ENCODE results near the gene E2F2.
"Not testable (repeated sequence)": the region's sequence is repeated elsewhere in the genome, so short reads cannot be mapped to it uniquely, and the experiment has no call there.

Gene E2F2

DNA sequence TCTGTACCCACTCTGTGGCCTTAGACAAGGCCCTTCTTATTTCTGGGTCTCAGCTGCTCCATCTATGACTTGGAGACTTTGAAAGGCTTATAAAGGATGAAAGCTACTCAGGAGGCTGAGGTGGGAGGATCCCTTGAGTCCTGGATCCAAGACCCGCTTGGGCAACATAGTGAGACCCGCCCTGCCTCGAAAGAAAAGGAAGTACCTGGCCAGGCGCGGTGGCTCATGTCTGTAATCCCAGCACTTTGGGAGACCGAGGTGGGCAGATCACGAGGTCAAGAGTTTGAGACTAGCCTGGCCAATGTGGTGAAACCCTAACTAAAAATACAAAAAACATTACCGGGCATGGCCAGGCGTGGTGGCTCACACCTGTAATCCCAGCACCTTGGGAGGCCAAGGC, 14.8 kb upstream of the E2F2 start:
- no peak for DNase-seq

- peak; percentile 61 for DNase-seq
Measured at GRCh38 chr1:23544444-23545389, 13.7 kb upstream of the E2F2 start.

DNA sequence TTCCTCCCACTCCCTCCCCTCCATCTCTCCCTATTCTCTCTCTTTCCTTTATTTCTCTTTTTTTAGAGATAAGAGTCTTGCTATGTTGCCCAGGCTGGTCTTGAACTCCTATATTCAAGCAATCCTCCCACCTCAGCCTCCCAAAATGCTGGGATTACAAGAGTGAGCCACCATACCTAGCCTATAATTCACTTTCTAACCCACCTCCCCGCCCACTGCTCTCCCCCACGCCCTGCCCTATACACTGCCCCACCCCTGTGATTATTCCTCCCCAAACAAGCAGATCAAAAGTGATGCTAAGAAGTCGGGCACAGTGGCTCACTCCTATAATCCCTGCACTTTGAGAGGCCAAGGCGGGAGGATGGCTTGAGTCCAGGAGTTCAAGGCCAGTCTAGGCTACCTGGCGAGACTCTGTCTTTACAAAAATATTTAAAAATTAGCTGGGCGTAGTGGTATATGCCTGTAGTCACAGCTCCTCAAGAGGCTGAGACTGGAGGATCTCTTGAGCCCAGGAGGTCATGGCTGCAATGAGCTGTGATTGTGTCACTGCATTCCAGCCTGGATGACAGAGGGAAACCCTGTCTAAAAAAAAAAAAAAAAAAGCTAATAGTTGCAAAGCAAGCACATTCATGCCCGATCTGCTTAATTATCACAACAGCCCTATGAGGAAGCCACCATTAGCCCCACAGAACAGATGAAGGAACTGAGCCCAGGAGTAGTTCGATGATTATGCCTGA, 12.8 kb upstream of the E2F2 start:
- no peak for DNase-seq

DNA sequence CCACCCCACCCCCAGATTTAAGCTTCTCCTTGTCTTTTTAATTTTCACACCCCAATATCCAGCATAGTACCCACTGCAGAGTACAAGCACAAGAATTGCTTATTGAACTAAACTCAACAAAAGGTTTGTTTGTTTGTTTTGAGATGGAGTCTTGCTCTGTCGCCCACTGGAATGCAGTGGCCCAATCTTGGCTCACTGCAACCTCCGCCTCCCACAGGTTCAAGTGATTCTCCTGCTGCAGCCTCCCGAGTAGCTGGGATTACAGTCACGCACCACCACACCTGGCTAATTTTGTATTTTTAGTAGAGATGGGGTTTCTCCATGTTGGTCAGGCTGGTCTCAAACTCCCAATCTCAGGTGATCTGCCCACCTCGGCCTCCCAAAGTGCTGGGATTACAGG, 11.9 kb upstream of the E2F2 start:
- DNase-seq, result not testable (repeated sequence)

- peak; percentile 80 for DNase-seq
Measured at GRCh38 chr1:23539698-23540266, 8.7 kb upstream of the E2F2 start.

GRCh38 chr1:23537296-23537973, 6.4 kb upstream of the E2F2 start:
- no peak for DNase-seq

GRCh38 chr1:23533246-23534023, 2.4 kb upstream of the E2F2 start:
- no peak for DNase-seq

- DNase-seq, result no peak
Measured at GRCh38 chr1:23531562-23532094, 595 bp upstream of the E2F2 start.

GRCh38 chr1:23530087-23530746, 816 bp downstream of the E2F2 start:
- DNase-seq, result peak; percentile 14

- no peak for DNase-seq
Measured at GRCh38 chr1:23529146-23530086, 1.6 kb downstream of the E2F2 start.

DNA sequence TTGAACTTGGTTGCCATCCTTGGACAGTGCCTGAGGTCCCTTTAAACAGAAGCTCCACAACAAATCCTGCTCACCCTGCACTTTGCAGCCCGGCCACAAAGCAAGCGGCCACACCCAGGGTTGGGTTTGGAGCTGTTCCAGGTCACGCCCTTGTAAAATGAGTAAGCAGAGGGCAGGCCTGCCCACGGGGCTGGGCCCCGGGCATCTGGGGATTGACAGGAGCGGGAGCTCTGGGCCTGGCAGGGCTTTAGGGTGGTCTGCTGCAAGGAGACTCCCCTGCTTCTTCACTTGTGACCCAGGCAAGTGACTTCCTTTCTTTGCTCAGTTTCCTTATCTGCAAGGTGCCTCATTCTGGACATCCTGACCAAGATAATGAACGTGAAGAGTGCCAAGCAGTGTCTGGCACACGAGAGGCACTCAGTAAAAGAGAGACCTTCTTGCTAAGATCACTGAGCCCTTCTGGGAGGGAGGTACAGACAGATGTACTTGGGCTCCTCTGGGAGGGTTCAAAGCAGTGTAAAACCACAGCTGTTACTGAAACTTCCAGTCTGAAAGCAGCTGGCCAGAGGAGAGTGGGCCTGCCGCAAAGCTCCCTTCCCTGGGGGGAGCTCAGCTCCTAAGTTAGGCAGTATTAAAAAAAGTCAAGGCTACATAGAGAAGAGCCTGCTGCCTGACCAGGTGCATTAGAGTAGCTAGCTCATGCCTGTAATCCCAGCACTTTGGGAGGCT, 2.6 kb downstream of the E2F2 start:
- peak; percentile 61 for DNase-seq

GRCh38 chr1:23527900-23528249, 3.2 kb downstream of the E2F2 start:
- DNase-seq, result no peak

DNA sequence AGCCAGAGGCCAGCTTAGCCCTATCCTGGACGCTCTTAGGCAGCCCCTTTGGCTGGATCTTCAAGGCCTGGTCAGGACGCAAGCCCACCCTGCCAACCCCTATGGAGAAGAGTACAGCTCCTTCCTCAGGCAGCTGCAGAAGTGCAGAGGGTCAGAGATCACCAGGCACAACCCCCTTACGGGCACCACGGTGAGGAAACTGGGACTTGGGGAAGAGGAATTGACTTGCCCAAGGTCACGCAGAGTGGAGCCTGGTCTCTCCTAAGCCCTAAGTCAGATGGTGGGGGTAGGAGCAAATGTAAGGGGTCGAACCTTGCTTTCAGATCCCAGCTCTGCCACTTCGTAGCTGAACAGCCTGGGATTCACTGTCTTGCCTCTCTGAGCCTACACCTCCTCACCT, 3.7 kb downstream of the E2F2 start:
- no peak for DNase-seq

DNA sequence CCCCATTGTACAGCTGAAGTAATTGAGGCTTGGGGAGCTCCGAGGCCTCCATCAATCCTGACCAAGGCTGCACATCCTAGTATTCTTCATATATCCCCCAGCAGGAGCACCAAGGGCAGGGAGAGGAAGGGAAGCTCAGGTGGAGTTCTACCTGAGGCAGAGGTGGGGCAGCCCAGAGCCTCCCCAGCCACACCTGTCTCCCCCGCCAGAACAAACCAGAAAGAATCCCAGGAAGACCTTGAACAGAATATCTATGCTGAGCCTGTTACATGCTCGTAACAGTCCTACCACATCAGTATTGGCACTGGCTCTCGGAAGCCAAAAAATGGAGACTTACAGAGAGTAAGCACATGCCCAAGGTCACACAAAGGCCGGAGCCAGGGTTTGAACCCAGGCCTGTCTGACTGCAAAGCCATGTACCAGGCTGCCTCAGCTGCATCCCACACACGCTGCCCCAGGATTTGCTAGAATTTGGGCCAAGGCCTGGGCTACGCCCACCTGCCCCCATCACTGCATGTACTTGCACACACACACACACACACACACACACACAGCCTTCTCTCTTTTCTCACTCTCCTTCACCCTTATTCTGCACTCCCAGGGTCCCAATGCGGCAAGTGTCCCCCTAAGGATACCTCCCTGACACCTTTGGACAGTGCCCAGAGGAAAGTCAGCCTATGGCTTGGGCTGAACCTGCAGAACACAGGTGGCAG, 4.5 kb downstream of the E2F2 start:
- DNase-seq, result no peak

DNA sequence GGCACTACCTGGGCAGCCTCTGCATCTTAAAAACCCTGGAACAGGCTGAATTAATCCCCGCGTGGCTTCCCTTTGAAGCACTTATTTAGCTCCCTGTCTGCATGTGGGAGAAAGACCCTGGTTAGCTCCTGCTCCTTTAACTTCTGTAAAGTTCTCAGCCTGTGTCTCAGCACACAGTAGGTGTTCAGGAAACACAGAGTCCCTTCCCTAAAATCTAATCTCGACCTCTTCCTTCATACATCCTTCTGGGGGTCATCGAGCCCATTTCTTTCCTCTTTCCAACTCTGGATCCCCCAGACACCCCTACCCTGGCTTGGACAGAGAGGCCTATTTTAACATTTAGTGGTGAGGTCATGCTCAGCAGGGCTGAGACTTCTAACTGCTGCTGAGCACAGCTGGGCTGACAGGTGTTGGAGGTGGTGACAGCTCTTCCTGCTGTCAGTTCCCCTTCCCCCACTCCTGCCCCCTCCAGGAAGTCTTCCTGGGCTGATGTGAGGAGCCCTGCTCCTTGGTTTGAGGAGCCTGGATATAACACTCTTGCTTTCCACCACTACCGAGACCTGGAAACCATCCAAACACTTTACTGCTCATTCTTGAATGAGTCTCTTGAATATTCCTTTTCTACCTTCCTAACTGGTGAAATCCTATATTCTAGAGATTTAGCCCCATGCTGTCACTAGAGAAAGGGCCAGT, 5.3 kb downstream of the E2F2 start:
- no peak for DNase-seq

- peak; percentile 70 for DNase-seq
Measured at GRCh38 chr1:23524716-23525401, 6.2 kb downstream of the E2F2 start.

GRCh38 chr1:23524163-23524562, 6.9 kb downstream of the E2F2 start:
- no peak for DNase-seq
